HEK293 (cell line): Measurements from ENCODE around the gene SLC25A20.

Experiments
- CTCF ChIA-PET: fragments of 350-600 bp; formaldehyde crosslinking; extraction: SDS; loops from one replicate; lab custom pipeline; 2021; ENCODE audit warnings: antibody characterized with exemption; lab: Yijun Ruan, JAX
- POLR2A ChIA-PET: fragments of 300-600 bp; formaldehyde crosslinking; extraction: SDS; loops from one replicate; lab custom pipeline; 2020; ENCODE audit warnings: antibody characterized with exemption, inconsistent platforms; lab: Yijun Ruan, JAX
- H3K27ac ChIP-seq: fragments of 200-500 bp; sonication (Bioruptor generic); 2 replicates; pipeline ENCODE4 v1.5.1; 2014; ENCODE audit warnings: low read depth, low read length, control low read depth, inconsistent platforms; ENCODE audit errors: extremely low read depth
- H3K36me3 ChIP-seq, 2 experiments: fragments of 200-500 bp in 1 of 2; sonication (Bioruptor generic) in 1 of 2; 1 replicate in 1 of 2; 2 replicates in 1 of 2; pipeline ENCODE4 v1.5.1; 2014 to 2017; ENCODE audit warnings: inconsistent platforms in 2 of 2, low read length in 2 of 2; ENCODE audit not compliant: control insufficient read depth in 2 of 2, insufficient read depth in 1 of 2
- H3K4me1 ChIP-seq: fragments of 200-500 bp; sonication (Bioruptor generic); 2 replicates; pipeline ENCODE4 v1.5.1; 2014; ENCODE audit warnings: mild to moderate bottlenecking, low read length, inconsistent platforms; ENCODE audit not compliant: control insufficient read depth, insufficient read depth
- H3K4me3 ChIP-seq: 2 replicates; pipeline ENCODE4 v1.5.1; 2011; ENCODE audit warnings: low read depth, mild to moderate bottlenecking, control low read depth, low read length, moderate library complexity
- H3K9me3 ChIP-seq: fragments of 200-500 bp; sonication (Bioruptor generic); 2 replicates; pipeline ENCODE4 v1.5.1; 2014; ENCODE audit warnings: low read depth, low read length, inconsistent platforms; ENCODE audit not compliant: control insufficient read depth, insufficient read depth
- GFI1B ChIP-seq: fragments of 450-650 bp; formaldehyde crosslinking; IDR thresholded peaks from 2 replicates; pipeline ENCODE4 v1.5.1; 2016; ENCODE audit warnings: missing biosample characterization, missing genetic modification characterization
- PRDM1 ChIP-seq: fragments of 450-650 bp; formaldehyde crosslinking; IDR thresholded peaks from 2 replicates; pipeline ENCODE4; 2016; ENCODE audit warnings: missing biosample characterization, missing genetic modification characterization
- RBAK ChIP-seq: fragments of 450-650 bp; formaldehyde crosslinking; IDR thresholded peaks from 2 replicates; pipeline ENCODE4 v1.5.1; 2016; ENCODE audit warnings: missing biosample characterization, missing genetic modification characterization
- SCRT2 ChIP-seq: fragments of 450-650 bp; formaldehyde crosslinking; IDR thresholded peaks from 2 replicates; pipeline ENCODE4 v1.5.1; 2016; ENCODE audit warnings: missing biosample characterization, missing genetic modification characterization
- ZBTB11 ChIP-seq: fragments of 450-650 bp; formaldehyde crosslinking; conservative IDR thresholded peaks from 2 replicates; pipeline ENCODE4 v1.5.1; 2016; ENCODE audit warnings: low read depth, missing biosample characterization, missing genetic modification characterization
- ZNF10 ChIP-seq: fragments of 450-650 bp; formaldehyde crosslinking; IDR thresholded peaks from 2 replicates; pipeline ENCODE4 v1.5.1; 2017; ENCODE audit warnings: missing biosample characterization, missing genetic modification characterization
- ZNF114 ChIP-seq: fragments of 450-650 bp; formaldehyde crosslinking; IDR thresholded peaks from 2 replicates; pipeline ENCODE4 v1.5.0; 2017; ENCODE audit warnings: missing biosample characterization, missing genetic modification characterization
- ZNF140 ChIP-seq: fragments of 450-650 bp; formaldehyde crosslinking; IDR thresholded peaks from 2 replicates; pipeline ENCODE4 v1.5.1; 2016; ENCODE audit warnings: missing biosample characterization, missing genetic modification characterization
- ZNF157 ChIP-seq: fragments of 450-650 bp; formaldehyde crosslinking; IDR thresholded peaks from 2 replicates; pipeline ENCODE4 v1.5.1; 2016; ENCODE audit warnings: missing biosample characterization, missing genetic modification characterization
- ZNF174 ChIP-seq: fragments of 450-650 bp; formaldehyde crosslinking; IDR thresholded peaks from 2 replicates; pipeline ENCODE4 v1.5.0; 2017; ENCODE audit warnings: missing biosample characterization, mild to moderate bottlenecking, missing genetic modification characterization
- ZNF211 ChIP-seq: fragments of 450-650 bp; formaldehyde crosslinking; IDR thresholded peaks from 2 replicates; pipeline ENCODE4 v1.5.1; 2016; ENCODE audit warnings: low read depth, missing biosample characterization, missing genetic modification characterization
- ZNF221 ChIP-seq: fragments of 450-650 bp; formaldehyde crosslinking; IDR thresholded peaks from 2 replicates; pipeline ENCODE4 v1.5.1; 2017; ENCODE audit warnings: missing biosample characterization, missing genetic modification characterization, borderline replicate concordance
- ZNF514 ChIP-seq: fragments of 450-650 bp; formaldehyde crosslinking; IDR thresholded peaks from 2 replicates; pipeline ENCODE4 v1.5.1; 2016; ENCODE audit warnings: missing biosample characterization, missing genetic modification characterization
- ZNF521 ChIP-seq: fragments of 450-650 bp; formaldehyde crosslinking; IDR thresholded peaks from 2 replicates; pipeline ENCODE4 v1.5.1; 2017; ENCODE audit warnings: missing biosample characterization, mild to moderate bottlenecking, missing genetic modification characterization
- ZNF561 ChIP-seq: fragments of 450-650 bp; IDR thresholded peaks from 2 replicates; pipeline ENCODE4 v1.5.1; 2018; ENCODE audit warnings: missing biosample characterization, missing genetic modification characterization, borderline replicate concordance
- ZNF596 ChIP-seq: fragments of 450-650 bp; IDR thresholded peaks from 2 replicates; pipeline ENCODE4 v1.5.0; 2018; ENCODE audit warnings: missing biosample characterization, mild to moderate bottlenecking, missing genetic modification characterization, moderate library complexity
- ZNF664 ChIP-seq: fragments of 450-650 bp; formaldehyde crosslinking; IDR thresholded peaks from 2 replicates; pipeline ENCODE4 v1.5.1; 2016; ENCODE audit warnings: missing biosample characterization, missing genetic modification characterization
- TF ChIP-seq, protein P1 (sequence below): fragments of 450-650 bp; formaldehyde crosslinking; IDR thresholded peaks from 2 replicates; pipeline ENCODE4 v1.5.1; 2016; ENCODE audit warnings: missing biosample characterization, missing genetic modification characterization

Gene SLC25A20

DNA sequence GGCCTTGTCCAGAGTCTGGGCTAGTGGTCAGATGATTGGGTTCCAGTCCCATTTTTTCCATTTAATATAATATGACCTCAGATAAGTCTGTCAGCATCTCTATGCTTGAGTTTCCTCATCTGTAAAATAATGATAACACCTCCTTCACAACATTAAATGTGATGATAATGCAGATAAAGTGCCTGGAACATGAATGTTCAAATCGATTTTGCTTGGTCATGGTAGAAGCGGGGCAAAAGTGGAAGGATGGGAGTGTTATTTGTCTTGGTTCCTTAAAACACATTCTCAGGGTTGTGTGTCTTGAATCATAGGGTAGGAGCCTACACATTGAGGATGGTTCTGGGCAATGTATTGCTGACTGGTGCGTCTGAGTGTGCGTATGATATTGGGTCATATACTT, 36.8 kb upstream of the SLC25A20 start:
- ChIA-PET POLR2A (no interaction called here), CTCF (no interaction called here)
- Histone ChIP-seq H3K4me3 (no peak overlapping the region), H3K4me1 (no peaks in the 10 kb centered on the region), H3K36me3 (peaks cover 0 to 47% of the 10 kb centered on the region in 2 experiments; a peak in 2 of 3 replicates), H3K27ac (no peak overlapping the region), H3K9me3 (no peaks in the 10 kb centered on the region)
- TF ChIP-seq ZNF211 (no peak), ZNF221 (tag by site-specific recombination) (no peak)

DNA sequence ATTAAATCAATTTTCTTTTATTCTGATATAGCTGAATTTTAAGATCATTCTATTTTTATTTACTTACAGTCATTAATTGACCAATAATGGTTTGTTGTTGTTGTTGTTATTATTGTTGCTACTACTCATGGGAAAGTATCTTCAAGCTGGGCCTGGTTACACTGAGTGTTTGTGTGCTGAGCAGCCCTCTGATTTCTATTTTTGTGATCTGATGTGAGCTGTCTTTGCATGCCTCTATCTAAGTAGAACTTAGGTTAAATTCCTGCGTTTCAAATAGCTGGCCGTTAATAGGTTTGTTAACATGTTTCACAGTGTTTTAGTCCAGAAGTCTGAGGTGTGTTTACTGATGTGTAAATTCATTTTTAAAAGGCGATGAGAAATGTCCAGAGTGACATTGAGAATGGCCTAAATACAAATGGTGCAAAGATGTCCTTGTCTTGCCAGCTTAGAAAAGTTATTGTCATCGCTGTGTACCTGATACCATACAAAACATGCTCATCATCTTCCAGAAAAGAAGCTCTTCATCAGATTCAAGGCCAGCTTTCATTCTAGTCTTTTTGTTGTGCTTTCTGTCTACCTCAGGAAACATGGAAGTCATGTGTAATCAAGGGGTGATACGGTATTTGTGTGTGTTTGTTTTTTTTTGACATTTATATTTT, 35.8 kb upstream of the SLC25A20 start:
- POLR2A ChIA-PET = interaction anchor here (0.6 kb wide), 1 partner anchor 30 kb away, joined by 3 read pairs; no protein-coding TSS in a partner anchor
- no peak overlapping the region for H3K4me3 ChIP-seq
- H3K27ac ChIP-seq = no peak overlapping the region
- H3K4me1 ChIP-seq = peaks cover 3% of the 10 kb centered on the region; the same call in 1 of the 2 replicates
- TF ChIP-seq ZNF211 (no peak), ZNF10 (tag by site-specific recombination) (no peak), ZNF514 (no peak), ZNF664 (tag by site-specific recombination) (no peak), ZBTB11 (tag by site-specific recombination) (no peak), ZNF521 (tag by site-specific recombination) (no peak), PRDM1 (no peak)
- CTCF ChIA-PET = no interaction called here
- H3K9me3 ChIP-seq = no peaks in the 10 kb centered on the region
- peaks cover 3 to 56% of the 10 kb centered on the region in 2 experiments; a peak in 2 of 3 replicates for H3K36me3 ChIP-seq

- TF ChIP-seq ZNF596 (no peak), ZNF140 (tag by site-specific recombination) (no peak), ZNF114 (tag by site-specific recombination) (no peak), ZNF174 (tag by site-specific recombination) (no peak), RBAK (tag by site-specific recombination) (no peak)
- H3K4me3 ChIP-seq = no peak overlapping the region
- H3K4me1 ChIP-seq = peaks cover 8% of the 10 kb centered on the region; the same call in 1 of the 2 replicates
- H3K9me3 ChIP-seq = no peaks in the 10 kb centered on the region
- POLR2A ChIA-PET = no interaction called here
- CTCF ChIA-PET = interaction anchor here (0.5 to 1.3 kb wide), 4 partner anchors 18 to 513 kb away, joined by 3 to 4 read pairs (median 4); no protein-coding TSS in a partner anchor
- H3K36me3 ChIP-seq = peaks cover 3 to 72% of the 10 kb centered on the region in 2 experiments; a peak in 2 of 3 replicates
- no peak overlapping the region for H3K27ac ChIP-seq
Measured at GRCh38 chr3:48931944-48932580, 33.4 kb upstream of the SLC25A20 start.

DNA sequence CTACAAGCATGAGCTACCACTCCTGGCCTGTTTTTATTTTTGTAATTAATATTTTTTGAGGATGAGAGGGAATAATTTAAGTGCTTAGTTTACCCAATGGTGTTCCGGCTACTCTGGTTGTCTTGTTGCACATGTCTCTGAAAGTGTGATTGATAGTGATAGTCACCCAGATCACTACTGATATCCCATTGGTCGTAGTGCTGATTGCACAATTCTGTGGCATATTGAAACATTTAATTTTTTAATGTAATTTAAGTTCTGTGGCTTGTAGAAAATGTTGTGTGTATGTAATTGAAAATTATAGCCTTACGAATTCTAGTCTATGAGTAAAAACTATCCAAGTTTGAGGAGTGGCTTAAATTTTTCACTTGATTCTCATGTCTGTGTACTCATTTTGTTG, 31.9 kb upstream of the SLC25A20 start:
- H3K4me1 ChIP-seq = peaks cover 11% of the 10 kb centered on the region
- CTCF ChIA-PET = interaction anchor here (1.1 kb wide), 1 partner anchor 195 kb away, joined by 4 read pairs; no protein-coding TSS in a partner anchor

More for the DNA sequence above, 31.9 kb upstream of the SLC25A20 start:
- POLR2A ChIA-PET = interaction anchor here (1.2 kb wide), 1 partner anchor 99 kb away, joined by 3 read pairs; the partner anchor contains the start of gene IMPDH2
- TF ChIP-seq ZNF561 (tag by site-specific recombination) = no peak
- no peak for TF ChIP-seq GFI1B (tag by site-specific recombination)
- TF ChIP-seq ZNF157 = no peak
- TF ChIP-seq, protein P1, sequence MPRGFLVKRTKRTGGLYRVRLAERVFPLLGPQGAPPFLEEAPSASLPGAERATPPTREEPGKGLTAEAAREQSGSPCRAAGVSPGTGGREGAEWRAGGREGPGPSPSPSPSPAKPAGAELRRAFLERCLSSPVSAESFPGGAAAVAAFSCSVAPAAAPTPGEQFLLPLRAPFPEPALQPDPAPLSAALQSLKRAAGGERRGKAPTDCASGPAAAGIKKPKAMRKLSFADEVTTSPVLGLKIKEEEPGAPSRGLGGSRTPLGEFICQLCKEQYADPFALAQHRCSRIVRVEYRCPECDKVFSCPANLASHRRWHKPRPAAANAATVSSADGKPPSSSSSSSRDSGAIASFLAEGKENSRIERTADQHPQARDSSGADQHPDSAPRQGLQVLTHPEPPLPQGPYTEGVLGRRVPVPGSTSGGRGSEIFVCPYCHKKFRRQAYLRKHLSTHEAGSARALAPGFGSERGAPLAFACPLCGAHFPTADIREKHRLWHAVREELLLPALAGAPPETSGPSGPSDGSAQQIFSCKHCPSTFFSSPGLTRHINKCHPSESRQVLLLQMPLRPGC = no peak
- no peak for TF ChIP-seq SCRT2 (tag by site-specific recombination)
- H3K4me3 ChIP-seq = no peak overlapping the region
- H3K9me3 ChIP-seq = no peaks in the 10 kb centered on the region
- peaks cover 6 to 81% of the 10 kb centered on the region in 2 experiments; a peak in 2 of 3 replicates for H3K36me3 ChIP-seq
- H3K27ac ChIP-seq = no peak overlapping the region
